ENCODE measurements around the gene LUZP1. TPM values are rescaled to one million over a fixed set of nuclear protein-coding genes. Genes with fewer than 3 reads are reported as not detected.

The LUZP1 gene
- total RNA-seq, 2 donors from 2014 or later: 43.5 to 49.4 TPM

DNA sequence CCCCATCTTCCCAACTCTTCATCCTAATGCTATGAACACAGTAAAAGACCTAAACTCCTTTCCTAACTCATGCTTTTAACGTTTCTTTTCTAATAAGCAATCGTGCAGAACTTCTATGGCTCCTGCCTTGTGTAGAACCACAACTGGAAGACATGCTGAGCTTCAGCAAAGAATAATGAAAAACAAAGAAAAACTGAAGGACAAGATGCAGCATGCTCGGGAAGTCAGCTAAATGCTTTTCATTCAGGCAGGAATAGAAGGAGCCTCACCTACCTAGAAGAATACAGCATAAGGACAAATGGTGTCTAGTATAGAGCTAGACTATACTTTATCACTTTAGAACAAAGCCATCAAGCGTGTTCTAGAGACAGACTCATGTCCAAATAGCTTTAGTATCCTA lies 45.9 kb downstream of the LUZP1 start:
- TF ChIP-seq, protein P1, sequence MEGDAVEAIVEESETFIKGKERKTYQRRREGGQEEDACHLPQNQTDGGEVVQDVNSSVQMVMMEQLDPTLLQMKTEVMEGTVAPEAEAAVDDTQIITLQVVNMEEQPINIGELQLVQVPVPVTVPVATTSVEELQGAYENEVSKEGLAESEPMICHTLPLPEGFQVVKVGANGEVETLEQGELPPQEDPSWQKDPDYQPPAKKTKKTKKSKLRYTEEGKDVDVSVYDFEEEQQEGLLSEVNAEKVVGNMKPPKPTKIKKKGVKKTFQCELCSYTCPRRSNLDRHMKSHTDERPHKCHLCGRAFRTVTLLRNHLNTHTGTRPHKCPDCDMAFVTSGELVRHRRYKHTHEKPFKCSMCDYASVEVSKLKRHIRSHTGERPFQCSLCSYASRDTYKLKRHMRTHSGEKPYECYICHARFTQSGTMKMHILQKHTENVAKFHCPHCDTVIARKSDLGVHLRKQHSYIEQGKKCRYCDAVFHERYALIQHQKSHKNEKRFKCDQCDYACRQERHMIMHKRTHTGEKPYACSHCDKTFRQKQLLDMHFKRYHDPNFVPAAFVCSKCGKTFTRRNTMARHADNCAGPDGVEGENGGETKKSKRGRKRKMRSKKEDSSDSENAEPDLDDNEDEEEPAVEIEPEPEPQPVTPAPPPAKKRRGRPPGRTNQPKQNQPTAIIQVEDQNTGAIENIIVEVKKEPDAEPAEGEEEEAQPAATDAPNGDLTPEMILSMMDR (conservative IDR thresholded peaks at IDR 0.05): no peak
- H3K9ac ChIP-seq (ENCODE audit: extremely low read depth, low read length, poor library complexity, severe bottlenecking): no peak overlapping the region
- no peak overlapping the region for H3K4me3 ChIP-seq (ENCODE audit: low read length)
- H3K4me1 Mint-ChIP-seq: peaks cover 6% of the 10 kb centered on the region
- DNase-seq: no peak
- H3K4me1 ChIP-seq (ENCODE audit: control insufficient read depth, insufficient read depth, low read length): no peaks in the 10 kb centered on the region
- H3K36me3 Mint-ChIP-seq (ENCODE audit: low read depth): peaks cover 2% of the 10 kb centered on the region
- H3K9me3 ChIP-seq (ENCODE audit: control insufficient read depth, low read length): no peaks in the 10 kb centered on the region
- no peak overlapping the region for H3K27ac Mint-ChIP-seq
- no peaks in the 10 kb centered on the region for H3K27me3 Mint-ChIP-seq (ENCODE audit: insufficient read depth)
- no peaks in the 10 kb centered on the region for H3K27me3 ChIP-seq (ENCODE audit: control insufficient read depth, insufficient read depth, low read length, poor library complexity, severe bottlenecking)
- no peak overlapping the region for H3K4me3 Mint-ChIP-seq
- no peaks in the 10 kb centered on the region for H3K36me3 ChIP-seq (ENCODE audit: control insufficient read depth, insufficient read depth, low read length)
- H3K9me3 Mint-ChIP-seq: no peaks in the 10 kb centered on the region
- no peak overlapping the region for H3K27ac ChIP-seq (ENCODE audit: low read depth, low read length)
- WGBS, 2 experiments (ENCODE audit: insufficient coverage in 1 of 2, insufficient read length in 1 of 2): 65 to 85% methylated on average over 2 to 4 of the region's 4 CpGs

DNA sequence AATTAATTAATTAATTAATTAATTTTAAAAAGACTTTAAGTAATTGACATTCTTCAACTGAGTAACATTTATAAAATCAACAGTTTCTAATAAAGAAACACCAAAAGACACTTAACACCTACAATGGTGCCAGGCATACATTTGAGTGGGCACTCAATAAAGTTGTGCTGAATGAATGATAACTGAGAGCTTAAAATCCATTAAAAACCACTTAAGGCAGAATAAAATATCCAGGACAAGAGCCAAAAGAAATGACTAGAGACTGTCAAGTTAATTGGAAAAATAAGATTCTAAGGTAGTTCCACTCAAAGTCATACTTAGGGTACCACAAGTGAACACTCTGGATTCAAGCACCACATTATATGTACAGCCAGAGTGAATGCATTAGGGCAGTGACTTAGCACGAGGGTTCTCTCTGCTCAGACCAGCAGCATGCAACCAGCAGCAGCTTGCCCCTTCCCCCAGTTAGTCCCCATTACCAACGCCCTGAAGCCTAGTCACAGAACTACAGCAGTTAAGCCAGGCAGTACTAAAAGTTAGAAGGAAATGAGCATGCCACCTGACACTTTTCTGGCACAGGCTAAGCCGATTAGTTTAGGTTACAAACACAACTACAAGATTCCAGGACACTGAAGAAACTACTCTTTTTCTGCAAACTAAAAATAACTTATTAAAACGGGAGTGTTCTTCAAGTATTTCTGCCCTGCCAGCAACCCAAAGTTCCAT lies 46.5 kb downstream of the LUZP1 start:
- Histone ChIP-seq H3K4me1 (ENCODE audit: control insufficient read depth, insufficient read depth, low read length) (no peaks in the 10 kb centered on the region), H3K27ac (ENCODE audit: low read depth, low read length) (no peak overlapping the region), H3K36me3 (ENCODE audit: control insufficient read depth, insufficient read depth, low read length) (no peaks in the 10 kb centered on the region), H3K9ac (ENCODE audit: extremely low read depth, low read length, poor library complexity, severe bottlenecking) (no peak overlapping the region), H3K27me3 (ENCODE audit: control insufficient read depth, insufficient read depth, low read length, poor library complexity, severe bottlenecking) (no peaks in the 10 kb centered on the region), H3K4me3 (ENCODE audit: low read length) (no peak overlapping the region), H3K9me3 (ENCODE audit: control insufficient read depth, low read length) (no peaks in the 10 kb centered on the region)
- Mint-ChIP-seq H3K27me3 (ENCODE audit: insufficient read depth) (no peaks in the 10 kb centered on the region), H3K36me3 (ENCODE audit: low read depth) (peaks cover 2% of the 10 kb centered on the region), H3K27ac (no peak overlapping the region), H3K9me3 (no peaks in the 10 kb centered on the region), H3K4me3 (no peak overlapping the region), H3K4me1 (peaks cover 6% of the 10 kb centered on the region)
- TF ChIP-seq, protein P1 (conservative IDR thresholded peaks at IDR 0.05): no peak
- WGBS, 2 experiments (ENCODE audit: insufficient coverage in 1 of 2, insufficient read length in 1 of 2): 61 to 76% methylated on average over 3 to 4 of the region's 4 CpGs
- no peak for DNase-seq

DNA sequence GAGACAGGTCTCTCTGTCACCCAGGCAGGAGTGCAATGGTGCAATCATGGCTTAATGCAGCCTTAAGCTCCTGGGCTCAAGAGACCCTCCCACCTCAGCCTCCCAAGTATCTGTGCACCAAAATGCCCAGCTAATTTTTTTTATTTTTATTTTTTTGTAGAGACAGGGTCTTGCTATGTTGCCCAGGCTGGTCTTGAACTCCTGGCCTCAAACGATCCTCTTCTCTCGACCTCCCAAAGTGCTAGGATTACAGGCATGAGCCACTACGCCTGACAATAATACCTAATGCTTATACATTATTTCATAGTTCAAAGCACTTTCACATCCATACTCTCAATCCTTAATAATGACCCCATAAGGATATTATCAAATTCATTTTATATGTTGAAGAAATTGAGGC lies 48.3 kb downstream of the LUZP1 start:
- TF ChIP-seq, protein P1 (conservative IDR thresholded peaks at IDR 0.05): no peak
- Mint-ChIP-seq H3K27ac (no peak overlapping the region), H3K9me3 (no peaks in the 10 kb centered on the region), H3K27me3 (ENCODE audit: insufficient read depth) (no peaks in the 10 kb centered on the region), H3K4me1 (peaks cover 6% of the 10 kb centered on the region), H3K36me3 (ENCODE audit: low read depth) (peaks cover 2% of the 10 kb centered on the region), H3K4me3 (no peak overlapping the region)
- H3K9me3 ChIP-seq (ENCODE audit: control insufficient read depth, low read length): no peaks in the 10 kb centered on the region
- H3K27ac ChIP-seq (ENCODE audit: low read depth, low read length): no peak overlapping the region
- H3K27me3 ChIP-seq (ENCODE audit: control insufficient read depth, insufficient read depth, low read length, poor library complexity, severe bottlenecking): no peaks in the 10 kb centered on the region
- H3K36me3 ChIP-seq (ENCODE audit: control insufficient read depth, insufficient read depth, low read length): no peaks in the 10 kb centered on the region
- no peak overlapping the region for H3K4me3 ChIP-seq (ENCODE audit: low read length)
- H3K4me1 ChIP-seq (ENCODE audit: control insufficient read depth, insufficient read depth, low read length): no peaks in the 10 kb centered on the region
- no peak overlapping the region for H3K9ac ChIP-seq (ENCODE audit: extremely low read depth, low read length, poor library complexity, severe bottlenecking)
- DNase-seq: no peak
- WGBS, 2 experiments (ENCODE audit: insufficient coverage in 1 of 2, insufficient read length in 1 of 2): 96 to 97% methylated on average over 2 to 3 of the region's 3 CpGs
